HG03457 (cell line): ENCODE data around the gene ANKS1B.

ENCODE experiments used
- ATAC-seq: cut with Tn5 transposase; IDR thresholded peaks from one replicate; pipeline ENCODE4 v1.9.1; 2021; ENCODE audit warnings: moderate number of reproducible peaks; ENCODE audit not compliant: unreplicated experiment

ANKS1B gene

DNA sequence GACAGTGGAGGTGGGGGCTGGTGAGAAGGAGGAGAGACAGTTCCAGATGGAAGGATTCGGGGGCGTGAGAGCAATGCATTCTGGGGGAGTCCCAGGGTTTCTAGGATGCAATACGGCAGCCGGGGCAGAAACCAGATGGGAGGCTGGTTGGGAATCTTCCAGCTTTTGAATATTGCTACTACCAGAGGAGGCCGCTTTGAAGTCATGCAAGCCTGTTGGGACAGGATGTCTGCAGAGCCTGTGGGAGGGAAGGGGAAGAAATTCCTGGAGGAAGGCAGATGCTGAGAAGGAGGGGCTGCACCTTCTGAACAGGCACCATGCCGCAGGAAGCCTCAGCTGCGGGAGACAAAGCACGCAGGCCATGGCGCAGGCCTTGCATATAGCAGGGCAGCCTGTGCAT is 1234.2 kb downstream of the ANKS1B start:
- ATAC-seq, result no peak

GRCh38 chr12:98748463-98748862 is 1236.3 kb downstream of the ANKS1B start:
- ATAC-seq, result no peak

DNA sequence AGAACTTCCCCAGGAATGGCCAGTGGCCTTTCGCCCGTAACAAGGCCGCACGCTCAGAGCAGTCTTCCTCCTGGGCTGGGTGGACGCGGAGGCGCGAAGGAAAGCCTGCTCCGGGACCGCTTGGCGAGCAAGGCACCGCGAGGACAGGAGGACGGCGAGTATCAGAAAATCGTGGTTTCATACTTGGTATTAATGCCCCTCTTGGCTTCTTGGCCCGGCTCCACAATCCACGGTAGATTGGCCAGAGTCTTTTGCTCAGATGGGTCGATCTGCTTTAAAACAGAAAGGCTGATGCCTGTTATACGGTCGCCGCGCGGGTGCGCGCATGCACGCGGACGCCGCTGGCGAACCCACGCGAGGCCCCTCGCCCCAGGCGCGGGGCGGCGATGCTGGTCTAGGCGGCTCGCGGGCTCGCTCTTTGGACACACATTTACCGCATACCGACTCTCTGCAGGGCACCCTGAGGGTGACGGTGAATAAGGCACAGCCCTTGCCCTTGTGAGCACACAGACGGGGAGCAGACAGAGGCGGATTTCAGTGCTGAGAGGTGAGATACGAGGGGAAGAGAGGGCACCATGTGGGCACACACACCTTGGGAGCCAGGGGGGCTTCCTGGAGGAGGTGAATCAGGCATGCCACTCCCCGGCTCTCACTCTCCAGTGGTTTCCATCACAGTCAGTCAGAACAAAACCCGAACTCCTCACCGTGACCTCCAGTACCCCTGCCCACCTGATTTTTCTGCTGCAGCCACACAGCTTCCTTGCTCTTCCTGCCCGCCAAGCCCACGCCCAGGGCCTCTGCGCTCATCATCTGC is 1239.0 kb downstream of the ANKS1B start:
- ATAC-seq, result no peak

DNA sequence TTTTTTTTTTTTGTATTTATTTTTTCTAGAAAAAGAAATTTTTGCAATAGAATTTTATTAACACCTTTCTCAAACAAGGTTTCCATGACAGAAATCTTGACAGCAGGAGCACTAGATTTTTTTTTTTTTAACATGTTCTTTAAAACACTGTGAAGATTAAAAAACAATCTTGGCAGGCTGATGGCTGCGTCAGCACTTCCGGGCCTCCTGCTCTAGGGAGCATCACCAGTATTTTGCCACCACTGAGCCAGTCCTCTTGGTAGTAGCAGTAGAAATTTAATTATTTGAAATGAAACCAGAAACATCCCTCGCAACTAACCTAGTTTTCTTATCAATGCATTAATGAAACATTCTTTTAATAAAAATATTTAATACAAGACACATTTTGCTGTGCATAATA is 1240.1 kb downstream of the ANKS1B start:
- no peak for ATAC-seq

DNA sequence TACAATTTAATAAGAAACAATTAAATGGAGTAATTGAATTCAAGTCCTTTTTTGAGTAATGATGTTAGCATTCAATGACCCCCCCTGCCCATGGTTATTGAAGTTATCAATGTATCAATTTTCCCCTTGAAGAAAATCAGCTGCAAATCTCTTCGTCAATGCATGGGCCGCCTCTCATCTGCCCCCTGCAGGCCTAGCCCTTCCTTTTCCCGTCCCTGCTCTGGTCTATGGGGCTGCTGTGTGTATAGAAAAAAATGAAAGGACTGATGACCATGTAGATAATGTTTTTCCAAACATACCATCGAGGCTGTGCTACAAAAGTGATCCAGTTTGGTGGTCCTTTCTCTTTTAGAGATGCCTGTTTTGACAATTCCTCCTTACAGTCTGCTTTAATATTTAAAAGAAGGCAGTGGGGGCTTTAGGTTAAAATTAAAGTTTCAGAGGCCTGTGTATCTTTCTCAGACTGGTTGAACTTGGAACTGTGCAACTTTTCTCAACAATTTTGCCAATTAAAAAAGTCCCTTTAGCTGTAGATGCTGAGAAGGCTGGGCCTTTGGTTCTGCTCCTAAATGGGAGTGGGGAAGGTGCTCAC is 1241.3 kb downstream of the ANKS1B start:
- ATAC-seq, result no peak

- no peak for ATAC-seq
Measured at GRCh38 chr12:98741556-98742265, 1243.0 kb downstream of the ANKS1B start.

DNA sequence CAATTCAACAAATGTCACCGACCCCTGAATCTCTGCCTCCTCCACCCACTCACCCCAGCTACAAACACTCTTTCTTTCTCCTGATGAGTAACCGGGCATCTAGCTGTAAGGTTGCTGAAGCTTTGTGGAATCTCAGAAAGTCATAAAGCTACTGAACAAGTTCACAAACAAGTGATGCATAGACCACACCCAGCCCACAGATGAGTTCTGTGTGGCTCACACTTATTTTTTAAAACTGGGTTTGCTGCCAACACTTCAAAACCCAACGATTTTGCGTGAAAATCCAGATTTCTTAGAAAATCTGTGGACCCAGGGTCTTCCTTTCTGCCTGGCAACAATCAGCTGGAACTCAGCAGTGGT is 1243.6 kb downstream of the ANKS1B start:
- ATAC-seq, result no peak

GRCh38 chr12:98740751-98741150 is 1244.0 kb downstream of the ANKS1B start:
- ATAC-seq, result no peak

DNA sequence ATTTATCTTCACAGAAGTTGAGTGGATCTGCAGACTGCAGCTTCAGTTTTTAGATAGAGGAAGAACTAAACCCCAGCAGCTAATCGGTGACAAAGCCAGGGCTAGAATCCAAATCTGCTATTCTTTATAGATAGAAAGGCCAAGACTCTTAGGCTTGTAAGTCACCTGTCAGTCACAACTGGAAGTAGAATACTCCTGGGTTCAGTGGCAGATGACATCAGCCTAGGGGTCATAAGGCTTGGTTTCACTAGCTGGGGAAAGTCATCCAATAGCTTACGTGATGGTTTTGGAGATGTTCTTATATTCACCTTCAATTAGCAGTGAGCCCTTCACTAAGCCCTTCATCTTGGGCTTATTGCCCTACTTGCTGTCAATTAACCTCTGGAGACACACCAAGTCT is 1246.2 kb downstream of the ANKS1B start:
- ATAC-seq, result no peak

GRCh38 chr12:98738002-98738401 is 1246.7 kb downstream of the ANKS1B start:
- no peak for ATAC-seq

GRCh38 chr12:98737322-98737712 is 1247.4 kb downstream of the ANKS1B start:
- no peak for ATAC-seq

DNA sequence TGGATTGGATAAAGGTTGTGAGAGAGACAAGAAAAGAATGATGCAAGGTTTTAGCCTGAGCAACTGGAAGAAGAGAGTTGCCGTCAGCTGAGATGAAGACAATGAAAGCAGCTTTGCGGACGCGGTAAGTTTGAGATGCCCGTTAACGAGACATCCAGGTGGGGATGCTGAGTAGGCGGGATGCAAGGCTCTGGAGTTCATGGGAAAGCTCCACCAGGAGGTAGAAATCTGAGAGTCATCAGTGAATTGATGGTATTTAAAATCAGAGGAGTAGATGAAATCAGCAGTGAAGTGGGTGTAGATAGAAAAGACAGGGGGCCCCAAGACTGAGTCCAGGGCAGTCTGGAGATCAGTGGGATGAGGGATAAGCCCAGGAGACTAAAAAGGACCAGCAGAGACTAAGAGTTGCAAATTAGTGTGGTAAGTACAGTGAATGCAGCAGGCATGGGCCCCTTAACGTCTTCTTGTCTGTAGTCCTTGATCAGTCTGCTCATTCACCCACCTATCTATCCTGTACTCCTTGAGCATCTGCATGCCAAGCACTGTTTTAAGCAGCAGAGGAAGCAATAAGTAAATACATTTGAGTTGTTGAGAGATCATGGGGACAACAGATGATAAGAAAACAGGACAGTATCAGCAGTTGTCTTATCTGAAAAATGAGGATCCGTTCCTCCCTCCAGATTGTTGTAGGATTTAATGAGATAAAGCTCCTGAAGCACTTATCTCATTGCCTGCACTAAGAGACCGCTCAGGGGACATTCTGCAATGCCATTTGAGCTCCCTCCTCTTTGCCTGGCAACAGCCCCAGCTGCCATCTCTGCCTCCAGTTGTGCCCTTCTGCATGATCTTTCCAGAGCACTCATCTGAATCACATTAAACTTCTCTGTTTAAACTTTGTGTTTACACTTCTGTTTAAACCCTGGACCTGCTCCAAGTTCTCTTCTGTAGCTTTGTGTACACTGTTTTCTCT is 1248.1 kb downstream of the ANKS1B start:
- ATAC-seq, result no peak

- ATAC-seq, result no peak
Measured at GRCh38 chr12:98735821-98736220, 1248.9 kb downstream of the ANKS1B start.

GRCh38 chr12:98733667-98734350 is 1250.9 kb downstream of the ANKS1B start:
- no peak for ATAC-seq

GRCh38 chr12:98730412-98730811 is 1254.3 kb downstream of the ANKS1B start:
- no peak for ATAC-seq

DNA sequence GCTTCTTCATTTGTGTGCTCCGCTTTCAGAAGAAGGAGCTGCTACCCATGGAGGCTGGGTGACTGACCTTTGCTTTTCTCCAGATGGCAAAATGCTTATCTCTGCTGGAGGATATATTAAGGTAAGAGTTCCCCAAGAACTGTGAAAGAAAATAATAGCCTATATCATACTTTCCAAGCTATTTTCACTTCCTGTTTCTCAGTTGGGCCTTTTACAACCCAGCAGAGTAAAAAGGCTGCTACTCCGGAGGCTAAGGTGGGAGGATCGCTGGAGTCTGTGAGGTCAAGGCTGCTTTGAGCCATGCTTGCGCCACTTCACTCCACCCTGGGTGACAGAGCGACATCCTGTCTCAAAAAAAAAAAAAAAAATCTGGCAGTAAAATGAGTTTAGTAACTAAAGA is 1257.5 kb downstream of the ANKS1B start:
- no peak for ATAC-seq

- peak; percentile 76 for ATAC-seq
Measured at GRCh38 chr12:98725476-98726247, 1259.1 kb downstream of the ANKS1B start.

GRCh38 chr12:98724384-98725155 is 1260.2 kb downstream of the ANKS1B start:
- ATAC-seq, result no peak

GRCh38 chr12:98721204-98721702 is 1263.5 kb downstream of the ANKS1B start:
- no peak for ATAC-seq
